Activated CD4-positive, alpha-beta T cell treated with anti-CD3 and anti-CD28 coated beads, Interleukin-2, amount 10 ng/mL, durations not matched to agents 24 days and 14 days (primary cell): ENCODE results near the gene CDK11B. TPM values are rescaled to one million over a fixed set of nuclear protein-coding genes. Genes with fewer than 3 reads are reported as not detected.

ENCODE experiments used
- DNase-seq: peaks from one replicate; pipeline ENCODE4 v3.0.0; 2022
- H3K27ac Mint-ChIP-seq: one replicate; pipeline ENCODE4 v1.8.0; 2022; ENCODE audit warnings: mild to moderate bottlenecking, mixed read lengths
- H3K27me3 Mint-ChIP-seq: one replicate; pipeline ENCODE4 v1.8.0; 2022; ENCODE audit warnings: mixed read lengths
- H3K36me3 Mint-ChIP-seq: one replicate; pipeline ENCODE4 v1.8.0; 2022; ENCODE audit warnings: low read depth, mild to moderate bottlenecking, mixed read lengths
- H3K4me1 Mint-ChIP-seq: one replicate; pipeline ENCODE4 v1.8.0; 2021; ENCODE audit warnings: mixed read lengths
- H3K4me3 Mint-ChIP-seq: one replicate; pipeline ENCODE4 v1.8.0; 2022; ENCODE audit warnings: mild to moderate bottlenecking, moderate library complexity, mixed read lengths
- H3K9me3 Mint-ChIP-seq: one replicate; pipeline ENCODE4 v1.8.0; 2021; ENCODE audit warnings: mixed read lengths
- intact Hi-C: fragments of 100-400 bp; cut with micrococcal nuclease; formaldehyde crosslinking; loops from one replicate; pipeline ENCODE4 v1.15.1; 2023
- total RNA-seq: library from RNA; stranded (reverse); gene quantifications from 2 replicates; pipeline ENCODE4 v1.2.3, GENCODE V29; 2022

Gene CDK11B
- total RNA-seq, 1 donor from 2014 or later, result 38.0 TPM

GRCh38 chr1:1622788-1623094 lies 36.1 kb downstream of the CDK11B start:
- Mint-ChIP-seq H3K9me3 (no peaks in the 10 kb centered on the region), H3K4me1 (no peaks in the 10 kb centered on the region), H3K4me3 (no peak overlapping the region), H3K27me3 (no peaks in the 10 kb centered on the region), H3K36me3 (no peaks in the 10 kb centered on the region), H3K27ac (no peak overlapping the region)
- DNase-seq, result no peak
- intact Hi-C loops, result no loop called here

GRCh38 chr1:1622010-1622787 lies 36.6 kb downstream of the CDK11B start:
- no peak for DNase-seq
- no peaks in the 10 kb centered on the region for H3K9me3 Mint-ChIP-seq
- no peak overlapping the region for H3K27ac Mint-ChIP-seq
- H3K4me1 Mint-ChIP-seq, result peaks cover 4% of the 10 kb centered on the region
- H3K27me3 Mint-ChIP-seq, result no peaks in the 10 kb centered on the region
- no peak overlapping the region for H3K4me3 Mint-ChIP-seq
- H3K36me3 Mint-ChIP-seq, result no peaks in the 10 kb centered on the region
- intact Hi-C loops, result no loop called here

GRCh38 chr1:1621173-1622009 lies 37.4 kb downstream of the CDK11B start:
- Mint-ChIP-seq H3K36me3 (no peaks in the 10 kb centered on the region), H3K27ac (no peak overlapping the region), H3K9me3 (no peaks in the 10 kb centered on the region), H3K4me3 (no peak overlapping the region), H3K4me1 (peaks cover 9% of the 10 kb centered on the region), H3K27me3 (no peaks in the 10 kb centered on the region)
- no peak for DNase-seq
- intact Hi-C loops, result no loop called here

- no peaks in the 10 kb centered on the region for H3K36me3 Mint-ChIP-seq
- no peak overlapping the region for H3K27ac Mint-ChIP-seq
- no peak overlapping the region for H3K4me3 Mint-ChIP-seq
- no peaks in the 10 kb centered on the region for H3K9me3 Mint-ChIP-seq
- no peaks in the 10 kb centered on the region for H3K27me3 Mint-ChIP-seq
- no peak for DNase-seq
- H3K4me1 Mint-ChIP-seq, result peaks cover 9% of the 10 kb centered on the region
- intact Hi-C loops, result no loop called here
Observed at GRCh38 chr1:1620433-1621139, 38.2 kb downstream of the CDK11B start.

- no peaks in the 10 kb centered on the region for H3K36me3 Mint-ChIP-seq
- DNase-seq, result no peak
- intact Hi-C loops, result no loop called here
Observed at GRCh38 chr1:1619917-1620361, 38.9 kb downstream of the CDK11B start.

GRCh38 chr1:1618396-1619068 lies 40.3 kb downstream of the CDK11B start:
- H3K4me3 Mint-ChIP-seq, result no peak overlapping the region
- H3K36me3 Mint-ChIP-seq, result peaks cover 4% of the 10 kb centered on the region
- DNase-seq, result no peak
- no peaks in the 10 kb centered on the region for H3K27me3 Mint-ChIP-seq
- H3K4me1 Mint-ChIP-seq, result peaks cover 24% of the 10 kb centered on the region
- H3K27ac Mint-ChIP-seq, result no peak overlapping the region
- H3K9me3 Mint-ChIP-seq, result no peaks in the 10 kb centered on the region
- intact Hi-C loops, result no loop called here

More at GRCh38 chr1:1619917-1620361, 38.9 kb downstream of the CDK11B start:
- H3K27ac Mint-ChIP-seq, result no peak overlapping the region
- H3K27me3 Mint-ChIP-seq, result no peaks in the 10 kb centered on the region
- no peaks in the 10 kb centered on the region for H3K9me3 Mint-ChIP-seq
- H3K4me3 Mint-ChIP-seq, result no peak overlapping the region
- peaks cover 10% of the 10 kb centered on the region for H3K4me1 Mint-ChIP-seq

- no peak overlapping the region for H3K4me3 Mint-ChIP-seq
- intact Hi-C loops, result no loop called here
- H3K9me3 Mint-ChIP-seq, result no peaks in the 10 kb centered on the region
- H3K4me1 Mint-ChIP-seq, result peaks cover 25% of the 10 kb centered on the region
- H3K36me3 Mint-ChIP-seq, result peaks cover 5% of the 10 kb centered on the region
- DNase-seq, result no peak
- no peak overlapping the region for H3K27ac Mint-ChIP-seq
- no peaks in the 10 kb centered on the region for H3K27me3 Mint-ChIP-seq
Observed at GRCh38 chr1:1617925-1618324, 40.9 kb downstream of the CDK11B start.

GRCh38 chr1:1617516-1617915 lies 41.3 kb downstream of the CDK11B start:
- intact Hi-C loops, result no loop called here
- H3K4me3 Mint-ChIP-seq, result peak overlapping the region; percentile 80
- peak overlapping the region; percentile 41 for H3K27ac Mint-ChIP-seq

GRCh38 chr1:1616838-1617237 lies 42.0 kb downstream of the CDK11B start:
- intact Hi-C loops, result no loop called here
- Mint-ChIP-seq H3K4me1 (peaks cover 28% of the 10 kb centered on the region), H3K27me3 (no peaks in the 10 kb centered on the region), H3K27ac (peak overlapping the region; percentile 73), H3K4me3 (peak overlapping the region; percentile 80), H3K36me3 (peaks cover 9% of the 10 kb centered on the region), H3K9me3 (no peaks in the 10 kb centered on the region)
- no peak for DNase-seq

More at GRCh38 chr1:1617516-1617915, 41.3 kb downstream of the CDK11B start:
- H3K36me3 Mint-ChIP-seq, result peaks cover 5% of the 10 kb centered on the region
- no peak for DNase-seq
- no peaks in the 10 kb centered on the region for H3K27me3 Mint-ChIP-seq
- H3K4me1 Mint-ChIP-seq, result peaks cover 25% of the 10 kb centered on the region
- H3K9me3 Mint-ChIP-seq, result no peaks in the 10 kb centered on the region

GRCh38 chr1:1616045-1616790 lies 42.6 kb downstream of the CDK11B start:
- intact Hi-C loops, result no loop called here
- DNase-seq, result peak; percentile 86
- Mint-ChIP-seq H3K27ac (peak overlapping the region; percentile 73), H3K27me3 (no peaks in the 10 kb centered on the region), H3K36me3 (peaks cover 9% of the 10 kb centered on the region), H3K4me3 (peak overlapping the region; percentile 80), H3K9me3 (no peaks in the 10 kb centered on the region), H3K4me1 (peaks cover 28% of the 10 kb centered on the region)

GRCh38 chr1:1615256-1616044 lies 43.4 kb downstream of the CDK11B start, which contains the start of gene MIB2:
TSS of gene MIB2 (plus strand) at chr1:1615500. CDS start at chr1:1623453, 7,953 bp downstream.
- peaks cover 9% of the 10 kb centered on the region for H3K36me3 Mint-ChIP-seq

GRCh38 chr1:1614954-1615255 lies 43.9 kb downstream of the CDK11B start:
- intact Hi-C loops, result loop anchor here (1.0 to 2.0 kb wide), 5 partner anchors 41 to 240 kb away; partner anchors contain the start of genes ATAD3B, AURKAIP1, CCNL2 and CDK11B
- DNase-seq, result no peak
- Mint-ChIP-seq H3K27me3 (no peaks in the 10 kb centered on the region), H3K36me3 (peaks cover 9% of the 10 kb centered on the region), H3K4me3 (peak overlapping the region; percentile 96), H3K9me3 (no peaks in the 10 kb centered on the region), H3K4me1 (peaks cover 30% of the 10 kb centered on the region), H3K27ac (peak overlapping the region; percentile 98)

More at GRCh38 chr1:1615256-1616044, 43.4 kb downstream of the CDK11B start, which contains the start of gene MIB2:
- intact Hi-C loops, result loop anchor here (1.0 to 2.0 kb wide), 5 partner anchors 41 to 240 kb away; partner anchors contain the start of genes ATAD3B, AURKAIP1, CCNL2 and CDK11B
- H3K4me1 Mint-ChIP-seq, result peaks cover 30% of the 10 kb centered on the region
- no peaks in the 10 kb centered on the region for H3K27me3 Mint-ChIP-seq
- no peaks in the 10 kb centered on the region for H3K9me3 Mint-ChIP-seq
- peak within 1 kb of the TSS; percentile 96 for H3K4me3 Mint-ChIP-seq
- DNase-seq, result peak; percentile 100
- peak within 1 kb of the TSS; percentile 98 for H3K27ac Mint-ChIP-seq
